Fibroblast of skin of left biceps (primary cell): ENCODE measurements around the gene OLIG1.

Source experiments
- DNase-seq, 2 experiments: peaks; one replicate each; pipeline ENCODE4 v3.0.0-alpha.2; 2013; ENCODE audit warnings: low read depth in 2 of 2

The OLIG1 gene

GRCh38 chr21:33063375-33063883 lies 6.5 kb upstream of the OLIG1 start:
- no peak for DNase-seq

DNA sequence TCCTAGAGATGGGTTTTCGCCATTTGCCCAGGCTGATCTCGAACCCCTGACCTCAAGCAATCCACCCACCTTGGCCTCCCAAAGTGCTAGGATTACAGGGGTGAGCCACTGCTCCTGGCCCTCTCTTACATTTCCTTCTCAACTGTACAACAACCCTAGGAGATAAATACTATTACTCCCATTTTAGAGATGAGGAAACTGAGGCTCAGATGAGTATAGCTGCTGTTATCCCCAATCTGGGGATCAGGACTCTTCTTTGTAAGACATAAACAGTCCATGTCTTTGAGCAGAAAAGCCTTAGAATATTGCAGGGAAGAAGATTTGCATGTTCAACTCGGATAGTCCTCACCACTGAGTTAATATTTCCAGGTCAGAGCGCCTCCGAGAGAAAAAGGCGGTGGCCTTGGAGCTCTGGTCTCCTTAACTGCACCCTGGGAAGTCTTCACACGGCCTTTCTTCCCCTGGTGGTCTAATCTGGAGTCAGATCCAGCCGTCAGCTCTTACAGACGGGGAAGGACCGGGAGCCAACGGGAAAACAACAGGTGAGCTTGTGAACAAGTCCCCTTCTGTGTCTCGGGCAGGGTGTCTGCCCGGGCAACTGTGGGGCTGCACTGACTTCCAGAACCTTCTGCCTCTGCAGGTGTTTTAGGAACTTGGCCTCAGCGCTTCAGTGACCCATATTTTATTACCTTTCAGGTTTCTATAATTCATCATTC lies 5.9 kb upstream of the OLIG1 start:
- DNase-seq = no peak

DNA sequence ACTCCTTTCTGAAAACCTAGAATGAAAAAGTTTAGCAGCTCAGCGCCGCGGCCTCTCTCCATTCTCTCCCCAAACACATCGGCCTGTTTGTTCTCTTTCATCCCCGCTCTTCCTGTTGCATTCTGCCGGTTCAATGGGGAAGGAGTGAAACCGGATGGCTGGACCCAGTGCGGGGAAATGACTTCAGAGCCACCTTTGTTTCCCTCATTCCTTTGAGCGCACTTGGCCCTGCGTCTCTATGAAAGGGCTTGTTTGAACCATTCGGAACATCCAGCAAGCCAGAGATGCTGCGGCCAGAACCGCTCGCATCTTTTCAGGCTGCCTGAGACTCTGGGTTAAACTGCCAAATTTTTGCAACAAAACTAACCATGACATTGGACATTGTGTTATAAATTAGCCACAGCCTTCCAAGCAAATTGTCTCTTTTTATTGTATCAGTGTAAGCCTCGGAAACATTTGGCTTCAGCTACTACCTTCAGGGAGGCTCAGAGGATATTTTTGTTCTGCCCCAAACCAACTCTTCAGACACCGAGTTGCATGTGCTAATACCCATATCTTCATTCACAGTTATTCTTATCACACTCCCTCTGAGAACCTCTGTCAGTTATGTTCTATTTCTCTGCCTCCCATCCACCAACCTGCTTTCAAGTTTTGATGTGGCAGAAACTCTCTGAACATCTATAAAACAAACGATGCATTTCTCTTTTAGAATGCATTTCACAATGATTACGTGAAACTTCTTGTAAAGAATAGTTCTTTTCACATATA lies 5.1 kb upstream of the OLIG1 start:
- no peak for DNase-seq

DNA sequence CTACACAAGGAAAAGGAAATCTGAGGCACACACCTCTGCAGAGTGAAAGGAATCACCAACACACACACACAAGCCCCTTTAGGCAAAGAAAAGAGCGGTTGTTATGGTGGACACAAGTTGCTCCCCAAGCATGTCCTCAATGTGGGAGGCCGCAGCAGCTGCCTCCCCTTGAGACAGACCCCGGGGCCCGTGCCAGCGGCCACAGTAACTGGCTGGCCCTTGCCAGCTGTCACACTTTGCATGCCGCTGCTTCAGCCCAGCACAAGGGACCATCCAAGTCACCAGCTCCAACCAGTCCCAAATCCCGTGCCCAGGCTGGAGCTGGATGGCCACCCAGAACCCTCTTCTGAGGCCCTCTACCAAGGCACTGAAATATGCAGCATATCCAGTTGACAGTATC lies 2.9 kb upstream of the OLIG1 start:
- no peak for DNase-seq

DNA sequence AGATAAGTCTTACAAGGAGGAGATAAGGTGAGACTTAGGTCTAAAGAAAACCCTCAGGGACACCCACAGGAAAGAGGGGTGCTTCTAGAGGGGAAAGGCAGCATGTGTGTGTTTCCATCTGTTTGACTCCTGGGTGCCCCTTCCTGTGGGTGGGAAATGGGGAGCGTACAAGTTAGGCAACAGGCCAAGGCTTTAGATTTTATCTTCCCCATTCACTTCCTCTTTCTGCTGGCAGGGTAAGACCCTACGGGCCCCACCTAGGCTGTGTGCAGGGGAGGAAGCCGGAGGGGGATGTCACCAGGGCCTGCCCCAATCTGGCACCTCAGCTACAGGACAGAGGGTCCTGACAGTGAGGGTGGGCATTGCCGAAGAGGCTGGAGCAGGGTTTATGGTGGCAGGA lies 2.5 kb upstream of the OLIG1 start:
- DNase-seq = no peak

- no peak for DNase-seq
Observed at GRCh38 chr21:33069243-33069642, 698 bp upstream of the OLIG1 start.

DNA sequence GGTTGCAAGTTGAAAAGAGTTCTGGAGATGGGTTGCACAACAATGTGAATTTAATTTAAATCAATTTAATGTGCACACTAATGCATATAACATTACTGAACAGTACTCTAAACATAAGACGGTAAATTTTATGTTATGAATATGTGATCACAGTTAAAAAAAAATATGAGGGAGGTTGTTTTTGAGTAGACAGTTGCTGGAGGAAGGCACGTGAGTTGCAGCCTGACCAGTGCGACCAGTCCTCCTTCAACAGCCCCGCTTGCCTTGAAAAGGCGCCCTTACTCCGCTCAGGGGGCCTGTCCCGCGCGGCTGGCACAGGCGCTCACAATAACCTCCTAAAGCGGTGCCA lies 322 bp upstream of the OLIG1 start:
- DNase-seq = no peak

DNA sequence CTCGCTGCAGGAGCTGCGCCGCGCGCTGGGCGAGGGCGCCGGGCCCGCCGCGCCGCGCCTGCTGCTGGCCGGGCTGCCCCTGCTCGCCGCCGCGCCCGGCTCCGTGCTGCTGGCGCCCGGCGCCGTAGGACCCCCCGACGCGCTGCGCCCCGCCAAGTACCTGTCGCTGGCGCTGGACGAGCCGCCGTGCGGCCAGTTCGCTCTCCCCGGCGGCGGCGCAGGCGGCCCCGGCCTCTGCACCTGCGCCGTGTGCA lies 730 bp downstream of the OLIG1 start:
- no peak for DNase-seq

GRCh38 chr21:33070998-33071769 lies 1.2 kb downstream of the OLIG1 start:
- DNase-seq = no peak

GRCh38 chr21:33071770-33072306 lies 1.9 kb downstream of the OLIG1 start:
- DNase-seq = no peak

GRCh38 chr21:33073636-33074035 lies 3.7 kb downstream of the OLIG1 start:
- DNase-seq = no peak

DNA sequence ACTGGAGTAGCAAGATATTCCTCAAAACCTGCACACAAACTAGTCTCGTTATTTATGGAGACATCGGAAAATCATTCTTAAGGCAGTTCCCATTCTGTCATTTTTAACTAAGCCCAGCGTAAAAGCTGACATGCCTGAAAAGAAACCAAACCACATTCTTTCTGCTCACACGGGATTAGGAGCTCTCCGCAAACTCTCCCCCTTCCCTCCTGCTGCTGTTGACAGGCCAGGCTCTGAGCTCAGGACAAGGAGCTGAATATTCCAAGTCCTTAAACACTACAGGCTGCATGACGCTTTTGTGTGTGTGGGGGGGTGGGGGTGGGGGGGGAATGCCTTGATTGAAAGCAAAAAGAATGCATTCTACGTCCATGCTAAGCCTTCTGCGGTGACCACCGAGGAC lies 5.2 kb downstream of the OLIG1 start:
- DNase-seq = no peak

DNA sequence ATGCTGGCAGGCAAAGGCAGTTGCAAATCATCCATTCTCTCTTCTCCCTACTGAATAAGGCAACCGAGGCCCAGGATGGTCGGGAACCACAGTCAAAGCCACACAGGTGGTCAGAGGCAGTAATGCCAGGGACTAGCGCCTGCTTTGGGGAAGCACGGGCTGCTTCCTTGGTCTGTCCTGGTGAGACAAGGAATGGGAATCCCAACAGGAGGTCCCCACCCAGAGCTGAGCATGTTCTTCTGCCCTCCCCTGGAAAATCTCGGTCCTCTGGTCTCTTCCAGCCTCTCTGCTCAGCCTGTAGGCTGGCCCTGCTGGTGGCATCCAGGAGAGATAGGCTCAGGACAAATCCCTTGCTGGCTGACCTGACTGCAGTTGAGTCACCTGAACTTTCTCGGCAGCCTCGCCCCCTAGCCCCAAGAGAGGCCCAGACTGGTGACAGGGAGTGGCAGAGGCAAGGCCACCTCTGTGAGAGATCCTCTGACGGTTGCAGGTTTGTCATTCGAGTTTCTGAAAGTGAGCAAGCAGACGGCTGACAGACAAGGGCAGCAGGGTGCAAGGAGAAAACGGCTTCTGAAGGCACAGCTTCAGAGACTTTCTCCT lies 5.8 kb downstream of the OLIG1 start:
- no peak for DNase-seq

- no peak for DNase-seq
Observed at GRCh38 chr21:33076600-33077329, 6.8 kb downstream of the OLIG1 start.

- no peak for DNase-seq
Observed at GRCh38 chr21:33078907-33079582, 9.1 kb downstream of the OLIG1 start.

- DNase-seq = no peak
Observed at GRCh38 chr21:33080376-33080775, 10.4 kb downstream of the OLIG1 start.

- no peak for DNase-seq
Observed at GRCh38 chr21:33080776-33081175, 10.8 kb downstream of the OLIG1 start.

DNA sequence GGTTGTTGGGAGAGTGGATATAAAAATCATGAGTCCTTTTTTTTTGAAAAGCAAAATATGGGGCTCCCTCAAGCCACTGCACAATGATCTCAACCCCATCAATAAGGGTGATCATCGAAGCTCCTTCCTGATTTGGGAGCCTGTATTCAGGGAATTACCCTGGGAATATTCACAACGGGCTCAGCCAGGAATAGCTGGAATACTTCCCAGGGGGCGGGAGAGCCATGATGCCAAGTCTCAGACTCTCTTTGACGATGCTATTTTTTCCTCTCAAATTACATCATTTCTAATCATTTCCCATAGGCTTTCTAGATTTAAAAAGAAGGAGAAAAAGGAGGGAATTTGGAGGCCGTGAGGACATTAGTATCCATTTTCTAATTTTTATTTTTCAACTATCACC lies 18.4 kb downstream of the OLIG1 start:
- DNase-seq = no peak

DNA sequence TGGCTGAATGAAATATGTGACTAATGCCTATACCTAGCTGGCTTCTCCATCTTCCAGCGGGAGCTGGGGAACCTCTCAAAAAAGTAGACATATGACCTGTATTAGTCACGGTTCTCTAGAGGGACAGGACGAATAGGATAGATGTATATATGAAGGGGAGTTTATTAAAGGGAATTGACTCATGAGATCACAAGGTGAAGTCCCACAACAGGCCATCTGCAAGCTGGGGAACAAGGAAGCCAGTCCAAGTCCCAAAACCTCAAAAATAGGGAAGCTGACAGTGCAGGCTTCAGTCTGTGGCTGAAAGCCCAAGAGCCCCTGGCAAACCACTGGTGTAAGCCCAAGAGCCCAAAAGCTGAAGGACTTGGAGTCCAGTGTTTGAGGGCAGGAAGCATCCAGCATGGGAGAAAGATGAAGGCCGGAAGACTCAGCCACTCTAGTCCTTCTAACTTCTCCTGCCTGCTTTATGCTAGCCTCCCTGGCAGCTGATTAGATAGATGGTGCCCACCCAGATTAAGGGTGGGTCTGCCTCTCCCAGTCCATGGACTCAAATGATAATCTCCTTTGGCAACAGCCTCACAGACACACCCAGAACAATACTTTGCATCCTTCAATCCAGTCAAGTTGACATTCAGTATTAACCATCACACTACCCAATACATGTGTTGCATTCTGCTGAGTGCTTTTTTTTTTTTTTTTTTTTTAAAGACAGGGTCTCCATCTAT lies 19.6 kb downstream of the OLIG1 start:
- DNase-seq = no peak

- no peak for DNase-seq
Observed at GRCh38 chr21:33096426-33096825, 26.5 kb downstream of the OLIG1 start.
